GM21423 (cell line): ENCODE results near the gene OR10J5.

Experiments
- ATAC-seq: cut with Tn5 transposase; IDR thresholded peaks from one replicate; pipeline ENCODE4 v1.9.1; 2021; ENCODE audit warnings: mild to moderate bottlenecking, moderate library complexity; ENCODE audit not compliant: unreplicated experiment

OR10J5 gene

DNA sequence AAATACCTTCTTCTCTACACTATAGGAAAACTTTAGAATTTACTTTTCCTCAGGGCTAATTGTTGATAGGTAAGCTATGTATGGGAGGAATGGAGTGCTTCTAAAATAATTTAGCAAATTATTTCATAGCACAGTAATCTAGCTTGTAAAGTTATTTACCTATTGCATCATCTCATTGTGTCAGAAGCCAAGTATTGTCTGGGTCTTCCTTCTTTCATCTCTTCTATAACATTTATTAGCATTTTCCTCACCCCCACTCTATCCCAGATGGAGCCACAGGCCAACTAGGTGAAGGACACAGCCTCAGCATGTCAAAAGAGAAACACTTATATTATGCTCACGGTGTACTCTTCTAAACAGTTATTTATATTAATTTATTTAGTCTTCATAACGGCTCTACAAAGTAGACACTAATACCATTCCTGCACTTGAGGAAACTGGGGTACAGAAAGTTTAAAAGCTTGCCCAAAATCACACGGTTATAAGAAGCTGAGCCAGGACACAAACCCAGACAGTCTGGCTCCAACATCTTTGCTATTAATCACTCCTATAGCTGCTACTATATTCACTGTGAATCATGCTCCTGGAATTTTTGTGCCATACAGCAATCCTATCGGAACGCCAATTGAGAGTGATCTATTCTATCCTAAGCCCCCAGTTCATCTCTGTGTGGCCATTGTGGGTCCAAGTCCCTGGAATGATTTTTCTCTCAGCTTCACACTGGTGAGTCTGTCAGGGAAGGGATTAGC, 43.1 kb downstream of the OR10J5 start:
- ATAC-seq, result no peak
